GM23248 (cell line): ENCODE data around the gene OPCML. TPM values are rescaled to one million over a fixed set of nuclear protein-coding genes. Genes with fewer than 3 reads are reported as not detected.

Experiments used
- DNase-seq: peaks from one replicate; pipeline ENCODE4 v3.0.0-alpha.2; 2015
- H2AFZ ChIP-seq: fragments of 200-600 bp; sonication (generic); 2 replicates; pipeline ENCODE4 v1.6.1; 2016; ENCODE audit warnings: antibody characterized with exemption
- H3F3A ChIP-seq: fragments of 200-600 bp; sonication (generic); 2 replicates; pipeline ENCODE4 v1.6.1; 2016; ENCODE audit warnings: mild to moderate bottlenecking, antibody characterized with exemption, mixed run types; ENCODE audit not compliant: insufficient read depth
- H3K27ac ChIP-seq: fragments of 200-600 bp; sonication (generic); 2 replicates; pipeline ENCODE4 v1.5.1; 2016; ENCODE audit warnings: mild to moderate bottlenecking
- H3K27me3 ChIP-seq: fragments of 200-600 bp; sonication (generic); replicated peaks from 2 replicates; pipeline ENCODE4 v1.6.1; 2016; ENCODE audit warnings: mild to moderate bottlenecking; ENCODE audit not compliant: insufficient read depth
- H3K36me3 ChIP-seq: fragments of 200-600 bp; sonication (generic); 2 replicates; pipeline ENCODE4 v1.6.1; 2016; ENCODE audit warnings: low read depth, mild to moderate bottlenecking
- H3K4me1 ChIP-seq: fragments of 200-600 bp; sonication (generic); 2 replicates; pipeline ENCODE4 v1.6.1; 2016; ENCODE audit warnings: mild to moderate bottlenecking; ENCODE audit not compliant: insufficient read depth
- H3K4me2 ChIP-seq: fragments of 200-600 bp; sonication (generic); one replicate; pipeline ENCODE4 v1.6.1; 2016; ENCODE audit warnings: mild to moderate bottlenecking; ENCODE audit not compliant: unreplicated experiment
- H3K4me3 ChIP-seq: fragments of 200-600 bp; sonication (generic); 2 replicates; pipeline ENCODE4 v1.5.1; 2016; ENCODE audit warnings: mild to moderate bottlenecking
- H3K79me2 ChIP-seq: fragments of 200-600 bp; sonication (generic); 2 replicates; pipeline ENCODE4 v1.6.1; 2016; ENCODE audit warnings: mild to moderate bottlenecking; ENCODE audit not compliant: insufficient read depth
- H3K9ac ChIP-seq: fragments of 200-600 bp; sonication (generic); 2 replicates; pipeline ENCODE4 v1.6.1; 2016; ENCODE audit warnings: mild to moderate bottlenecking
- H3K9me2 ChIP-seq: fragments of 200-600 bp; sonication (generic); 2 replicates; pipeline ENCODE4 v1.6.1; 2016; ENCODE audit warnings: mixed run types, mild to moderate bottlenecking, moderate library complexity; ENCODE audit not compliant: insufficient read depth
- H3K9me3 ChIP-seq: fragments of 200-600 bp; sonication (generic); one replicate; pipeline ENCODE4 v1.6.1; 2017; ENCODE audit warnings: low read depth
- H4K20me1 ChIP-seq: fragments of 200-600 bp; sonication (generic); 2 replicates; pipeline ENCODE4 v1.6.0; 2016; ENCODE audit not compliant: insufficient read depth
- EZH2 ChIP-seq: fragments of 200-600 bp; sonication (generic); IDR thresholded peaks from 2 replicates; pipeline ENCODE4 v1.6.1; 2018; ENCODE audit warnings: antibody characterized with exemption, mild to moderate bottlenecking; ENCODE audit not compliant: insufficient read depth, poor library complexity, severe bottlenecking
- EZH2phosphoT487 ChIP-seq: fragments of 200-600 bp; sonication (generic); IDR thresholded peaks from 2 replicates; pipeline ENCODE4 v1.6.1; 2018; ENCODE audit warnings: antibody characterized with exemption, moderate library complexity, mild to moderate bottlenecking, low read depth; ENCODE audit not compliant: insufficient read depth
- WGBS, 2 experiments: methylation state at CpG; one replicate each; pipeline ENCODE4 v1.1.6; 2015 to 2017; ENCODE audit warnings: low lambda C conversion rate in 2 of 2, low coverage in 1 of 2; ENCODE audit errors: missing lambda C conversion rate in 2 of 2; 5-methylcytosine and 5-hydroxymethylcytosine counted together
- in situ Hi-C: fragments of 300-500 bp; cut with MboI; formaldehyde crosslinking; loops from 2 replicates; pipeline ENCODE4 v1.15.0; 2020
- polyA plus RNA-seq: library from polyadenylated mRNA; unstranded; fragments of >200 nt; fragmentation: Nextera tagmentation; extraction: Ambion mirVana; gene quantifications from 2 replicates; pipeline ENCODE4 v1.2.1, GENCODE V29; 2016
- total RNA-seq: library from RNA; depleted of rRNA; stranded (reverse); fragments of >200 nt; shearing (Covaris generic); gene quantifications from 2 replicates; pipeline ENCODE4 v1.2.3, GENCODE V29; 2014

The OPCML gene
- total and polyA plus RNA-seq, 2 experiments from 2014 or later = 0.69 to 1.6 TPM

GRCh38 chr11:133418218-133418617, 114.1 kb downstream of the OPCML start:
- TF ChIP-seq EZH2phosphoT487 (no peak), EZH2 (no peak)
- no peaks in the 10 kb centered on the region for H3K9me3 ChIP-seq
- no peaks in the 10 kb centered on the region for H3K27me3 ChIP-seq
- no peak overlapping the region for H3K4me2 ChIP-seq
- no peaks in the 10 kb centered on the region for H3K79me2 ChIP-seq
- H3K9me2 ChIP-seq = no peaks in the 10 kb centered on the region
- no peak overlapping the region for H3K27ac ChIP-seq
- H3K4me3 ChIP-seq = no peak overlapping the region
- H3F3A ChIP-seq = no peaks in the 10 kb centered on the region
- H4K20me1 ChIP-seq = no peaks in the 10 kb centered on the region
- no peak overlapping the region for H2AFZ ChIP-seq
- in situ Hi-C loops = no loop called here
- H3K4me1 ChIP-seq = no peaks in the 10 kb centered on the region
- DNase-seq = no peak
- H3K36me3 ChIP-seq = no peaks in the 10 kb centered on the region
- no peak overlapping the region for H3K9ac ChIP-seq

DNA sequence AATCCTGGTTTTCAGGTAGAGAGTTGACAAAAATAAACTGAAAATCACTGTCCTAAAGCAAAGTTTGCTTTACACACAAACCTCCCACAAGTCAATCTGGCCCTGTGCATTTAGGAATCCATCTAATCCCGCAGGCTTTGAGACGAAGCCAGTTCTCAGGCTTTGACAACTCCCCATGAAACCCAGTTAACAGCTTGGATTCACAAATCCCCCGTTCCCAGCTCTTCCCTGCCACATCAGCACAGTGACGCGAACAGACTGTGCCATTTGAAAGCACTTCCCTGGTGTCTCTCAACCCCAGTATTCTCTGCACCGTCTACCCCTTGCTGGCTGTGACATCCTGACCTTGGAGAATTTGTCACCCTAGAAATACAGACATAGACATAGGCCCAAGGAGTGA, 117.8 kb downstream of the OPCML start:
- Histone ChIP-seq H3K4me2 (no peak overlapping the region), H2AFZ (no peak overlapping the region), H3K27ac (no peak overlapping the region), H4K20me1 (no peaks in the 10 kb centered on the region), H3K9me3 (no peaks in the 10 kb centered on the region), H3K4me3 (no peak overlapping the region), H3K9ac (no peak overlapping the region), H3K36me3 (no peaks in the 10 kb centered on the region), H3K27me3 (no peaks in the 10 kb centered on the region), H3K4me1 (no peaks in the 10 kb centered on the region), H3K79me2 (no peaks in the 10 kb centered on the region), H3K9me2 (no peaks in the 10 kb centered on the region), H3F3A (no peaks in the 10 kb centered on the region)
- no peak for TF ChIP-seq EZH2
- TF ChIP-seq EZH2phosphoT487 = no peak
- in situ Hi-C loops = no loop called here
- no peak for DNase-seq
- WGBS, 2 experiments = 6 to 8% methylated on average over 6 of the region's 6 CpGs

DNA sequence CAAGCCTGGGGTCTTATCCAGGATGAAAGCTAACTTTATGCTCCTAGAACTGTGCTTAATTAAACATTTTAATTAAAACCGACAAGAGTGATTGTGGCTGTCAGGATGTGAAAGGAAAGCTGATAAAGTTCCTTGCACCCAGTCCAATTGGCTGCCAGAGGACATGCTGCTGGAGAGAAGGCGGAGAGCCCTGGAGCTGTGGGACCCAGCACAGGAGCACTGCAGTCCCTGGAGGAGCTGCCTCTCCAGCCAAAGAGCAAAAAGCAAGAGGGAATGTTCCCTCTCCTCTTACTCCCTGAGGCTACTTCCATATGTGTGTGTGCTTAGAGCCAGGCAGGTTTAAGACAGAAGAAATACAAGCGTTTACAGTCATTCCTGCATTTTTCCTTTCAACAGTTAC, 118.6 kb downstream of the OPCML start:
- no peak for DNase-seq
- H3K4me2 ChIP-seq = no peak overlapping the region
- no peak for TF ChIP-seq EZH2
- no peak for TF ChIP-seq EZH2phosphoT487
- H3F3A ChIP-seq = no peaks in the 10 kb centered on the region
- WGBS, 2 experiments = 8 to 16% methylated on average over 3 of the region's 3 CpGs
- no peaks in the 10 kb centered on the region for H3K79me2 ChIP-seq
- no peak overlapping the region for H3K9ac ChIP-seq
- no peaks in the 10 kb centered on the region for H4K20me1 ChIP-seq
- H3K27me3 ChIP-seq = no peaks in the 10 kb centered on the region
- no peak overlapping the region for H2AFZ ChIP-seq
- H3K9me2 ChIP-seq = no peaks in the 10 kb centered on the region
- in situ Hi-C loops = no loop called here
- no peaks in the 10 kb centered on the region for H3K36me3 ChIP-seq
- H3K4me3 ChIP-seq = no peak overlapping the region
- H3K4me1 ChIP-seq = no peaks in the 10 kb centered on the region
- H3K9me3 ChIP-seq = no peaks in the 10 kb centered on the region
- H3K27ac ChIP-seq = no peak overlapping the region

DNA sequence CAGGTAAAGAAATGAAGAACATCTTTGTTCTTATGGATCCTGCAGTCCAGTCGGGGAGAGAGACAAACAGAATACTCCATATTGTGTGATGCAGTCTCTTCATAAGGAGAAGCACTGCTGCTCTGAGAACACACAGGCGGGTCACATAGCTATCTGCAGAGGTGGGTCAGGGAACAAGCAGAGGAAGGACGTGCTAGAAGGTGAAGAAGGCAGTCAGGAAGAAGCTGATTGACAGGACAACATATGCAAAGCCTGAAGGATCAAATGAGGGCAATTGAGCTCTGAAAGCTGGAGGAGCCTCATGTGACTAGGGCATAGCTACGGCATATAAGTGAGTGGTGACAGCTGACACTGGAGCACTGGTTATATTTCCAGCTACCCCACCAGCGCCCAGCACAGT, 122.5 kb downstream of the OPCML start:
- Histone ChIP-seq H4K20me1 (no peaks in the 10 kb centered on the region), H3K36me3 (no peaks in the 10 kb centered on the region)
- WGBS, 2 experiments = 4 to 7% methylated on average over 5 of the region's 5 CpGs

DNA sequence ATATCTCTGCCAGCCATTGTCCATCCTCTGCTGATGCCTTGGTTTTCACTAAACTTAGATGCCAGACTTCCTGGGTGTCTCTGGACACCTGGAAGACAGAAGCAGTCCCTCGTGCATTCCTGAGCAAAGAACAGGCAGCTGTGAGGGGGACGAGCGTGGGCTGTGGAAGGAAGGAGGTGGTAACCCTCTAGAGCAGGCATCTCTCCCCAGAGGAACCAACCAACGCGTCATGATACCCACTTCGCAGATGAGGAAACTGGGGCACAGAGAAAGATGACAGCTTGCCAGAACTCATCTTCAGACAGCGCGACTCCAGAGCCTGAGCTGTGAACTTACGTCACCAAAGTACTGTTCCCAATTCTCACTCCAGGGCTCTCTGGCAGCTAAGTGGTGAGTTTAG, 123.4 kb downstream of the OPCML start:
- Histone ChIP-seq H4K20me1 (no peaks in the 10 kb centered on the region), H3F3A (no peaks in the 10 kb centered on the region), H3K27me3 (no peaks in the 10 kb centered on the region), H3K4me2 (no peak overlapping the region), H3K27ac (no peak overlapping the region), H3K4me1 (no peaks in the 10 kb centered on the region), H3K36me3 (no peaks in the 10 kb centered on the region), H3K79me2 (no peaks in the 10 kb centered on the region), H2AFZ (no peak overlapping the region), H3K9me2 (no peaks in the 10 kb centered on the region), H3K9ac (no peak overlapping the region), H3K4me3 (no peak overlapping the region), H3K9me3 (no peaks in the 10 kb centered on the region)
- in situ Hi-C loops = no loop called here
- no peak for DNase-seq
- 27 to 44% methylated on average over 9 of the region's 9 CpGs for WGBS, 2 experiments
- no peak for TF ChIP-seq EZH2
- TF ChIP-seq EZH2phosphoT487 = no peak

More for the DNA sequence above, 122.5 kb downstream of the OPCML start:
- in situ Hi-C loops = no loop called here
- Histone ChIP-seq H3K4me1 (no peaks in the 10 kb centered on the region), H3K4me3 (no peak overlapping the region), H3K4me2 (no peak overlapping the region), H3K27me3 (no peaks in the 10 kb centered on the region), H2AFZ (no peak overlapping the region), H3K9me2 (no peaks in the 10 kb centered on the region), H3K27ac (no peak overlapping the region), H3K9ac (no peak overlapping the region), H3F3A (no peaks in the 10 kb centered on the region), H3K79me2 (no peaks in the 10 kb centered on the region), H3K9me3 (no peaks in the 10 kb centered on the region)
- TF ChIP-seq EZH2 (no peak), EZH2phosphoT487 (no peak)
- DNase-seq = no peak
